ENCODE results near the gene TSPAN17.

Gene TSPAN17

DNA sequence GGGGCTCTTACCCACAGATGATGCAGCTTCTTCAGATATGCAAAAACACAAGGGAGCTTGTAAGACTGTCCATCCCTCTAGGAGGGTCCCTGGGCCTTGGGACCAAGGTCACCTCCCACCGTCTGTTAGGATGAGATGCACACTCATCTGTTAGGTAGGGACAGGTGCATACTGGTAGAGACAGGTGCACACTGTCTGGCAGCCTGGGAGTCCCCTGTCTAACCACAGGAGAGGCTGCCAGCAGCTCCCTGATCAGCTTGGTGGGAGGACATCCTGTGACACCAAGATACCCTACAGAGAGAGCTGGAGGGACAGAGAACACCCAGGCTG, 13.2 kb downstream of the TSPAN17 start:
- DNase-seq (ENCODE audit: low read depth in 2 of 2), result no peak

DNA sequence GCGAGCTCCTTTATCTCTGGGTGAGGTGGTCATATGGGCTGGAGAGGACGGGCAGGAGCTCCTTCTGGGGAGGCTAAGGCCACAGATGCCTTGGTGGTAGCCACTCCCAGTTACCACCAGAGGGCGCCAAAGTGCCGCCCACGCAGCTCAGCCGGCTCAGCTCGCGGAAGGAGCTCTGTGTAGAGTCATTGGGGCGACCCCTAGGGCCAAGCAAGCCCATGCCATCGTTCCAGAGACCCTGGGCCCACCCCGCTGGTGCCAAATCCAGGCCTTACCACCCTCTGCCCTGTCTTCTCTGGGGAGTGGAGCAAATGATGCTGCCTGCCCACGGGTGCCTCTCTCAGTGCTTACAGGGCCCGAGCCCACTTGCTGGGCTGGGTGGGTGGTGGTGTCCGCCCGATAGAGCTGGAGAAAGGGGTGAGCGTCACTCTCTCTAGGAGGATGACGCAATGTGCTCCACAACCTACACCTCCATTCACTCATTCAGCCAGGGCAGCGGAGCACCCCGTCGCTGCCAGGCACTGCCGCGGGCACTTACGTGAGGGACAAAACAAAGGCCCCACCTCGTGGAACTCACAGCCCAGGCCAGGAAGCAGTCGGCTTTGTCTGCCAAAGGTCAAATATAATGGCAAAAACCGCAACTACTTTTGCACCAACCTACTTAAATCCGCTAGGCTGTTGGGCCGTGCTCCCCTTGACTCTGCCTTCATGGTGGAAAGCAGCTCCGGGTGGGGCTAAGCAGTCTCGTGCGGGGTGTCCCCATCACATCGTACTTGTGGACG, 13.8 kb downstream of the TSPAN17 start:
- peak; percentile 61 to 74 for DNase-seq (ENCODE audit: low read depth in 2 of 2)

DNA sequence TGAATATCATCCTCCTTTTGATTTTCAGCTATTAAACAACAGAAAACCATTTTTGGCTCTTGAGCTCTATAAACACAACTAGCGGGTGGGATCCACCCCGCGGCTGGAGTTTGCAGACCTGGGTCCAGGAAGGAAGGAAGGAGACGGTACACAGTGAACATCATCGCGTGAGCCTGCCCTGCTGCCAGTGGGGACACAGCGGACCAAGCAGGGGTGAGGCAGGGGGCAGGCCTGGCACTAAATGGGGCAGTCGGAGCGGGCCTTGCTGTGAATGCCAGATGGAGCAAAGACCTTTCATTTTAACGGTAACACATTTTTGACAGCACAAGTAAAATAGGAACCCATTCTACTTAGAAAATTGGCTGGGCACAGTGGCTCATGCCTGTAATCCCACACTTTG, 14.4 kb downstream of the TSPAN17 start:
- DNase-seq (ENCODE audit: low read depth in 2 of 2), result no peak

DNA sequence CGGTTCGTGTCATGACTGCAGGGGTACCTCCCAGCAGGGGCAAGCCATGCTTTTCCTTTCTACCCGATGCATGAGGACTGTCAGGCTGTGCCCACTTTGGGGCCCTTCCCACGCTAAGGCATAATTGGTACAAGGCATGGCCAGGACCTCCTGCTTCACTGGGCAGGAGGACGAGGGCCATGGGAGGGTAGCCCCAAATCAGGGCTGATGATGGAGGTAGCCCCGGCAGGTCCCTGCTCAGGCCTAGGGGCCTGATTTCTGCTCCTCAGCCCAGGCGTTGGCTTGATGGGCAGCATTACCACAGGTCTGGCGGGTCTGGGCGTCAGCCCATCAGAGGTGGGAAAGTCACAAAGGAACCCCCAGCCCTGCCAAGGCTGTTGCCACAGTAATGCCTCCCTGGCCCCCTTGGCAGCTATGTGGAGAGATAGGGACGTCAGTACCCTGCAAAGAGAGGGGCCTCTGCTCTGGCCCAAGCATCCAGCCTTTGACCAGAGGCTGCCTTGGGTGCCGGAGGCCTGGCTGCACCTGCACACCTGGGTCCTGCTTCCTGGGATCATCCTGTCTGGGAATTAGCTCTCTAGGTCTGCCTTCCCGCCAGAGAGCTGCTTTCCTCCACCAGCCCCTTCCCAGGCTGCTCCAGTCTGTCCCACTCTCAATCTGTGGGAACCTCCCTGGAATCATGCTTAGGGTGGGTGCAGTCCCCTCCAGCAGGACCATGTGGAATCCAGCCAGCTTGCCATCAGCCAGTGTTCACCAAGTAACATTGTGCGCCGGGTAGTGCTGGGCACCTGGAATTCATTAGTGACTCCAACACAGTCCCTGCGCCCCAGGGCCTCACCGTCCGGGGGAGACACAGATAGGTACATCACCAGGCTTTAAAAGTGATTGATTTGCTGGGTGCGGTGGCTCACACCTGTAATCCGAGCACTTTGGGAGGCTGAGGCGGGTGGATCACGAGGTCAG, 15.4 kb downstream of the TSPAN17 start:
- no peak for DNase-seq (ENCODE audit: low read depth in 2 of 2)

DNA sequence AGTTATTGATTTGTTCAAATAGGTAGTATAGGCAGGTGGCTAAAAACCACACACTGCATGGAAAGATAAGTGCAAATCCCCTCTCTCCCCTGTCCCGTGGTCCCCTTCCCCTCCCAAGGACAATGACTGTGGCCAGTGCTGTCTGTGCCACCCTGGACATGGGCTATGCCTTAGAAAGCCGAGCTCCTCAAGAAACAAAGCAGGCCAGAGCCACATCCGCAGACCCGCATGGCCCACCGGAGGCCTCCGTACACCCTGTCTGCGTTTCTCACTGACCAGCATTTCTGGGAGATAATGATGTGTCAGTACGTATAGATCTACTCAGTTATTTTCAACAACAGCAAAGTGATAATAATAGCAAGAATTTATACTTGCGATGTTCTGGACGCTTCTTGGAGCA, 16.3 kb downstream of the TSPAN17 start:
- DNase-seq (ENCODE audit: low read depth in 2 of 2), result no peak

DNA sequence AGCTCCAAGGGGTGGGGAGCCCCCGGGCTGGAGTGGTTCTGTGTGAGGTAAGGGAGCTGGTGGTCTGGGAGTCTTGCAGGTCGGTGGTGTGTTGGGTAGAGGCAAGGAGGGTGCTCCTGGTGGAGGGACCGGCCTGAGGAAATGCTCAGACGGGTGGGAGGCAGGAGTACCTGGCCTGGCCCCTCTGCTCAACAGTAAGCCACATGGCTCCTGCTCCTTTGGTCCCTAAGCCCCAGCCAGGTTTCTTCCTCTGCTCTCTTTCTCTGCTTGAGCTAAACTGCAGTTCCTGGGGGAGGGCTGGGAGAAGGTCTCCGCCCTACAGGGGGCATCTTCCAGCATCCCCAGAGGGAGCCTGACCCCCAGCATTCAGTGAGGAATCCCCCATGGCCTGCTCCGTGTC, 17.2 kb downstream of the TSPAN17 start:
- DNase-seq (ENCODE audit: low read depth in 2 of 2), result no peak

DNA sequence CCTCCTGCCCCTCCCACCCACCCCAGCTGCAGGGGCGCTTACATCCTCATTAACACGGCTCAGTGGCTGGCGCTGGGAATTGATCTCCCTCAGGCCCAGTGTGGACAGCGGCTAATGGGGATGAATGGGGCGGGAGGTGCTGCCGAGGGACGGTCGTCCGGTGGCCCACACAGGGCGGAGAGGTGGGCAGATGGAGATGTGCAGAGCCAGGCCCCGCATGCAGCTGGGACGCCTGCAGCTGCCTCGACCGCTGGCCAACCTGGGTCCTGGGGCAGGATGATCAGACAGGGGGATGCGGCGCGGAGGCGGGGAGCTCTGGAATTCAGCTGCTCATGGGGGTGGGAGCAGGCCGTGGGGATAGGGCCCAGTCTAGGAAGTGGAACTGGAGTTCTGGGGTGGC, 17.6 kb downstream of the TSPAN17 start:
- no peak for DNase-seq (ENCODE audit: low read depth in 2 of 2)

DNA sequence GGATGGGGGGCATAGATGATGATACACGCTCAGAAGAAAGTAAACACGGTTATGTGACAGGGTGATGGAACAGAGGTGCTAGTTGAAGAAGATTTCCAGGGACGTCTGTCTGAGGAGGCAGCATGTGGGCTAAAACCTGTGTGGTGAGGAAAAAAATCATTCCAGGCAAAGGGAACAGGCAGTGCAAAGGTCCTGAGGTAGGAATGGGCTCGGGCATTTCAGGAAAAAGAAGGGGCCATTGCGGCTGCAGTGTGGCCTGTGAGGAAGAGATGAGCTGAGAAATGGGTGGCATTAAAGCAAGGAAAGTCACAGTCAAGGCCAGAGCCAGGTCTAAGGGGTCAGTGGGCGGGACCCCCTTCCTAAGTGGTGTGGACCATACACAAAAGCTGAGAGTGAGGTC, 18.2 kb downstream of the TSPAN17 start:
- no peak for DNase-seq (ENCODE audit: low read depth in 2 of 2)

DNA sequence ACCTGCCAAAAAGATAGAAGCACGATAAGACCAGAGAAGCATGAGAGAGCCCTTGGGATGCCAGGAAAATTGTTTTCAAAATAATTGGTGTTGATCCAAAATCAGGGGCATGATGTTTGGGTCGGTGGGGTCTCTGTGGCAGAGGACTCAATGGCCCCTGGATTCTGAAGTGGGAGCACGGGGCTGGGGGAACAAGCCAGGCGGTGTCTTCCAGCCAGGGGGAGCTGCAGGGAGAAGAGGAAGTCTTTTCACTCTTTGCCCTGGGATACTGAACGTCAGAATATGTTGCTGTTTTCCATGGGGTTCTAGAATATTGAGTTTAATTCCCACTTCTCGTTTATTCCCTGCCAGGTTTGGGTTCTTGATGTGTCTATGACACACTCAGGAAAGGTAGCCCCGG, 20.4 kb downstream of the TSPAN17 start:
- no peak for DNase-seq (ENCODE audit: low read depth in 2 of 2)

DNA sequence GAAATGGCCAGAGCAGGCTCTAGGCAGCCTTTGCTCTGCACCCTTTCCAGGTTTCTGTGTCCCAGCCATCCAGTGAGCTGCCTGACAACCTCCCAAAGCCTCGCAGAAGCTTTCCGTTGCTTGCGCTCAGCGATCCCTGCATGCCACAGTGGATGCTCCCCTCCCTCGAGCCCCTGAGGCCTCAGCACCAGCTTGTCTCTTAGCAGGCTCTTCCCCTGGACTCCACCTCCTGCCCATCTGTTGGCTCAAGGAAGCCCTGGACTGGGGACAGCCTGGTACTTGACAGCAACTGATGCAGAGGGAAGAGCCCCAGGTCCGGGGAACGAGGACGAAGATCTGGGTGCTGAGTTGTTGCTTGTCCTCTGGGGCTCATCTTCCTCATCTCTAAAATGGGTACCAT, 23.2 kb downstream of the TSPAN17 start:
- no peak for DNase-seq (ENCODE audit: low read depth in 2 of 2)

DNA sequence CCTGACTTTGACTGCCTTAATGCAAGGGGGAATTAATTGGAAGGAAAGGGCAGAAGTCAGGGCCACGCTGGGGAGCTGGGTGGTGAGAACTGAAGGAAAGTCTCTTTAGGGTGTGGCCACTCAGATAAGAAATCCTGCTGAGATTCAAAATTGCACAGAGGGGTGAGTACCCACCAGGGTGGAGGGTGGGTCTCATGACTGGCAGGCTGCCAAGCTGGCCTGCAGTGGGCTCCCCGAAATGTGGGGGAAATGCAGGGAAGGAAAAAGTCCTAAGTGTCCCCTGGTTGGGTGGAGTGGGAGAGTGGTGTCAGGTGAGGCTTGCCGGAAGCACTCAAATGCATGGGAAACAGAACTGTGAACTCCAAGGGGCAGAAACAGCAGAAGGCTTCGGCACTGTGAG, 24.1 kb downstream of the TSPAN17 start:
- no peak for DNase-seq (ENCODE audit: low read depth in 2 of 2)

DNA sequence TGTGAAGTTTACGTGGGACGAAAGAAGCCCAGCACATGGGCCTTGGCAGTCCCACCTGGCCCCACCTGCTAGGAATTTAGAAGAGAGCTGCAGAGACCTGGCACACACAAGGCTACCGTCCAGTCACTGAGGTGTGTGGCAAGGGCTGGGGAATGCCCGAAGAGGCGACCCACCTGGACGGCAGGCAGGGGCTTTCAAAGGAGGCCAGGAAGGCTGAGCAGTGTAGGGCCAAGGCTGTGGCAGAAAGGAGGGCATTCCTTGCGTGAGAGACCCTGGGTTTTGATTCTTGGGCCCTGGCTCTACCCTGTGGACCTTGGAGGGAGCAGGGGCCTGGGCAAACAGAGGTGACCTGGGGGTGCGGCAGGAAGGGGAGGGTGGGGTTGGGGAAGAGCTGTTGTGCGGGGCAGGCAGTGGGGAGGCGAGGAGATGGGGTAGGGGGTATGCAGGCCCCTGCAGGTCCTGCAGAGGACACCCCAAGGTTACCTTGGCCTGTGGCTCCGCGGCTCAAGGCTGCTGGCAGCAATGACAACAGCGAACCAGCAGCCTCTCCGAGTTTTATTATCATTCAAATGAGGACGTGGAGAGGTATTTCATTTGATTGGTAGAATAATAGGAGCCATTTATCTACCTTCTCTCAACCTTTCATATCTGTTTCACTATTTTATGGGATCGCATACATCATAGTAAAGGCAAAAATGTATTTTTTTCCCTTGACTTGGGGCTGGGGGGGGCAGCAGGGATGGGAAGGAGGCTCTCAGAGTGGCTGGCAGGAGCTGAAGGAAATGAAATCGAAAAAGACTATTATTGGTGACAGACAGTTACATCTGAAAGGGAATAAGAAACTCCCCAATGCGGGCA, 24.8 kb downstream of the TSPAN17 start:
- no peak for DNase-seq (ENCODE audit: low read depth in 2 of 2)

DNA sequence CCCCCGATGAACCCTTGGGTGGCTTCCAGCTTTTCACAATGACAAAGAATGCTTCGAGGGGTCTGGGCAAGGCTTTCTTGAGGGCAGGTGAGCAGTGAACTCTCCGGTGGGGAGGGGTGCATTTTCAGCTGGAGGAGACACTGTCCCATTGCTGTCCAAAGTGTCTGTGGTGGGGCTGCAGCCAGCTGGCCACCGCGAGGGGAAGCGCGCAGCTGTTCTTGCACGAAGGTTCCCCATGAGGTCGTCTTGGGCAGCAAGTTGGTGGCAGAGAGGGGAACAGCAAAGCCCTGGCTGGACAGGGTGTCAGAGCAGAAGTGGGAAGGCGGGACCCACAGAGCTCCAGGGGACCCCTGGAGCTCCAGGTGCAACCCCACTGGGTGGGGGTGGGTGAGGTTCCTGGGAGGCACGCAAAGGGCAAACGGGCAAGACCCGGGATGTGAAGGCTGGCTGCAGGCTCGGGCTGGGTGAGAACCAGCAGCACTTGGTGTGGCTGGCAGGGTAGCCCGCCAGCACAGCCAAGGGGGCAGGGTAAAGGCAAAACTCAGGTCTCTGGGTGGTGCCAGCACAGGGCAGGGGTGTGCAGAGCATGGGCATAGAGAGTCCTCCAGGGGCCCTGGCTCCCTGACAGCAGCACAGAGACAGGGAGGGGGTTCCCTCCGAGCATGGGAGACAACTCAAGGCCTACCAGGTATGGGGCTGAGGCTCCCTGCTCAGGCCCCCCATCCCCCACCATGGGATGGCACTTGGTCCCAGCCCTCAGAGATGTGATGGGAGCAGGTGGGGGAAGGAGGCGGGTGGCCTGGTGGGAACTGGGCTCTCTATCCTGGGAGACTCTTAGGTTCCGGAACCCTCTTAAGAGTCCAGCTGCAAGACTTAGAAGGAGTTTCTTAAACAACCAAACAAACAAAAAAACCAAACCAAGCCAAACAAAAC, 26.6 kb downstream of the TSPAN17 start:
- DNase-seq (ENCODE audit: low read depth in 2 of 2), result no peak

DNA sequence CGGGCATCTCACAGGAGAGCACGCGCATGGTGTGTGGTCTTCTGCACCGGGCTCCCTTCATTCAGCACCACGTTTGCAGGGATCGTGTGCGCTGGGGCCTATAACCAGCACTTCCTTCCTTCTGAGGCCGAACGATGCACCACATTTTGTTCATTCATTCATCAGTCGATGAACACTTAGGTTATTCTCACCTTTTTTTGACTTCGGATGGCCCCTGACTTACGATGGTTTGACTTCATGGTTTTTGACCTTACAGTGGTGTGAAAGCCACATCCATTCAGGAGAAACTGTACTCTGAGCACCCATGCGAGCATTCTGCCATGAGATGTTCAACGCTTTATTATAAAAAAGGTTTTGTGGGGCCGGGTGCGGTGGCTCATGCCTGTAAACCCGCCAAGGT, 27.5 kb downstream of the TSPAN17 start:
- no peak for DNase-seq (ENCODE audit: low read depth in 2 of 2)

DNA sequence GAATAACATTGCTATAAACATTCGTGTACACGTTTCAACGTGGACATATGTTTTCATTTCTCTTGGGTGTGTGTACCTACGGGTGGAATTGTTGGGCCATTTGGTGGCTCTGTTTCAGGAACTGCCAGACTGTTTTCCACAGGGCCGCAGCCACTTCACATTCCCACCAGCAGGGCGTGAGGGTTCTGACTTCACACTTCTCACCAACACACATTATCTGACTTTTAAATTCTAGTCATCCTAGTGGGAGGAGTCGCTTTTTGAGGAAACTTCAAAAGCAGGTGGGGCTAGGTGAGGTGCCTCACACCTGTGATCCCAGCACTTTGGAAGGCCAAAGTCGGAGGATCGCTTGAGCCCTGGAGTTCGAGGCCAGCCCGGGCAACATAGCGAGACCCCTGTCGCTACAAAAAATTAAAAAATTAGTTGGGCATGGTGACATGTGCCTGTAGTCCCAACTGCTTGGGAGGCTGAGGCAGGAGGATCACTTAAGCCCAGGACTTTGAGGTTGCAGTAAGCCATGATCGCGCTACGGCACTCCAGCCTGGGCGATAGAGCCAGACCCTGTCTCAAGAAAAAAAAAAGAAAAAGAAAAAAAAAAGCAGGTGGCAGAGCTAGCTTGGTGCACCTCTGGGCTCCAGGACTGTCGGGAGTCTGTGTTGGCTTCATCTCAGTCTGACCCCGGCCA, 28.5 kb downstream of the TSPAN17 start:
- DNase-seq (ENCODE audit: low read depth in 2 of 2), result no peak

DNA sequence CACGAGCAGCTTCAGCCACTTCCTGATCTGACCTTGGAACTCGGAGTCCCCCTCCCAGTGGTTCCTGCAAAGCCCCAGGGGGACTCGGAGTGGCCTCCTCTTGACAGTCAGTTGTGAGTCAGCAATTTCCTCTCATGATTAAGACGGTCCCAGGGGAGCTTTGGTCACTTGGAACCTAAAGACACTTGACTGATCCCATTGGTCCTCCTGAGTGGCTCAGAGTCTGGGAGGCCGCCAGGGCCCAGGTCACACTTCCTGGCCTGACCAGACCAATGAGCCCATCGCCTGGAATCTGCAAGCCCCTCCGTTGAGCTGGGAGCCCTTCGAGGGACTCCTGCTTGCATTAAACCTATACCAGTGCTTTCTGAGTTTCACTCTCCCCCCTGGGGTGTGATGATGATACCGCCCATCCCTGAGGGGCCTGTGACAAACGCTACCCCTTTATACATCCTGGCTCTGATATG, 29.1 kb downstream of the TSPAN17 start:
- no peak for DNase-seq (ENCODE audit: low read depth in 2 of 2)

DNA sequence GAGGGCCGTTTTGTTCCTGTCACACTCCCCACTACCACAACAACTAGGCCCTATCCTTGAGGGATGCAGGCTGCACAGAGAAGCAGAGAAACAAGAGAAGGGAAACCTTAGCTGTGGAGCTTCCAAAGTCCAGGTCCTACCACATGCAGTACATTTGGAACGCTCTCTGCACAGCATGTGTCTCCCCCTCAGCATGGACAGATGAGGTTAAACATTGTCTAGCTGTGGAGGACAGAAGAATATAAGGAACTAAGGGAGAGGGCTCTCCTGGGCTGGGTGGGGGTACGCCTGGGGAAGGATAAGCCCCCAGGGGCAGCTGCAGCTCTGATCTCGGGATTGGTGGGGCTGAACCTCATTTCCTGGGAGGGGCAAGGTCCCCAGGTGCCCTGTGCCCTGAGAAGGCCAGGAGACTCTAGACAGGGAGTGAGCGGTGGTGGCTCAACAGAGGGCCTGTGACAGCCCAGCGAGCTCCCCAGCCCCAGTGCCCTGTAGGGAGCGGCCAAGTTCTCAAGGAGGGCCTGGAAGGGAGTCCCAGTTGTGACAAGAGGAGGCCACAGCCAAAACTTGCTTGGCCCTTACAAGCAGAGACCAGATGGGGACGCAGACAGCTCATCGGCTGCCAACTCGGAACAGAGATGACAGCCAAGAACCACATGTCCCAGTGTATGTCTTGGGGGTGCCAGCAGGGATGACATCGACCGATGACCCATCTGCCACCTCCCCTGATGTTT, 30.1 kb downstream of the TSPAN17 start:
- no peak for DNase-seq (ENCODE audit: low read depth in 2 of 2)

DNA sequence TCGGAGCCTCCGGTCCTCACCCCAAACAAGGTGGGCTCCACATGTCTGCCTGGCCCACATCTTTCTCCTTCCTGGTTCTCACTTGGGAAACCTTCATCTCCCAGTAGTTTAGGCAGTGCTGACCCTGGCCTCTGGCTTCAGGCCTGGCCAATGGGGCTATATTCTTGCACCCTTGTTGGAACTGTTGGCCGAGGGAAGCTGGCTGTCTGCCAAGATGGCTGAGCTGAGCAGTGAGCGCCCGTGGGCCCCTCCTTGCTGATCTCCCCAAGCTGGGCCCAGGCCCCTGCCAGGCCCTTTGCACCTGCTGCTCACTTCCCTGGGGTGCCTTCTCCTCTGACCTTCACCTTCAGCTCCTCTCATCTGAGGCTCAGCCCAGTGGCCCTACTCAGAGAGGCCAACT, 31.3 kb downstream of the TSPAN17 start:
- no peak for DNase-seq (ENCODE audit: low read depth in 2 of 2)

DNA sequence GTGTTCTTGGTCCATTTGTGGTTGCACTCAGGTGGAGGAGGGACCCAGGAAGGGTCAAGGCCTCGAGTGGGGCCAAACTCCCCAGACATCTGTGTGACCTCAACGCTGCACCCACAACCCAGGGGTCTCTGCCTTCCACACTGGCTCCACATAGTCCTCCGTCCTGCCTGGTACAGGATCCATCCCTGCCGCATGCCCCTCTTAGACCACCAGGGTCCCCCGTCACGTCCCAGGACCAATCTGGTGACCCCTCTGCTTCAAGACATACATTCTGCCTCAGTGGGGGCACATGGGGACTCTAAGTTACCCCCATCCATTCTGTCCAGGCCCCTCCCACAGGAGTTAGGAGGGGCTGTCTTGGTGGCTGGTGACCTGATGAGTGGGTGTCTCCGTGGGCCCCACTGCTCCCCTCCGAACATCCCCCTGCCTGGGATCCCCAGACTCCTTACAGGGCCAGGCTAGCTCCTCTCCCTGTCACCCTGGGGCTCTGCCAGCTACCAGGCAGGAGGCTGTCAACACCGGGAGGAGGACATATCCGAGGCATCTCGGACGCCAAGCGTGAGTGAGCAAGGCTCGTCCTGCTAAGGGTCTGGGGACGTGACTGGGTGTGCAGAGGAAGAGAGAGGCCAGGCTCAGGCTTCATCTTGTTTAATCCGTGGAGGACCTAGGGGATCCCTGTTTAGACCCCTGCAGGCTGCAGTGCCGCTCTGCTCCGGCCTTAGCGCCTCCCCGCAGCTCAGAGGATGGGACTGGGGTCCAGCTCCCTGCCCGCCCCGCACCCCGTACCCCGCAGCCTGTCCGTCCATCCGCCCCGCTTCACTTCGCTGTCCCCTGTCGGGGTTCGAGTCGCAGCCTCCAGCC, 32.3 kb downstream of the TSPAN17 start:
- DNase-seq (ENCODE audit: low read depth in 2 of 2), result no peak
